SH-SY5Y (cell line): ENCODE measurements around the gene EPB41L3.

Experiments used
- GATA2 ChIP-seq: IDR thresholded peaks from 2 replicates; pipeline ENCODE4 v1.6.1; 2011; ENCODE audit warnings: mild to moderate bottlenecking, low read depth, low read length
- GATA3 ChIP-seq: IDR thresholded peaks from 2 replicates; pipeline ENCODE4 v1.6.1; 2011; ENCODE audit warnings: low read depth, mild to moderate bottlenecking, low read length, moderate library complexity

EPB41L3 gene

DNA sequence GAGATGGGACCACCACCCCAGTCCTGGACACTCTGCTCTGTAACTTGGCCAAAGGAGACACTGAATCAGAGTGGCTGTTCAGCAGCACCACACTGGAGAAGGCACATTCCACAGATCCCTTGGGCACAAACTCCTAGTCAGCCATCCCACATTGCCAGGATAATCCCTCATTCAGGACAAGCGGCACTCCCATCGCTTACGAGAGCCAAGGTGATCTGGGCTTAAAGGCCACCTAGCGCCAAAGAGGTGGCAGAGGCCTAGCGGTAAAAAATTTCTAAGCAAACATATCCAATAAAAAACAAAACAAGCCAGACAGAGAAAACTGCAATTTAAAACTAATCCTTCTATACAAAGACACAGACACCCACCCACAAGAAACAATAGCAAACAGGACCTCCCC, 62.2 kb downstream of the EPB41L3 start:
- TF ChIP-seq GATA3 (no peak), GATA2 (no peak)

GRCh38 chr18:5478261-5478660, 65.5 kb downstream of the EPB41L3 start:
- TF ChIP-seq GATA3 (no peak), GATA2 (no peak)

GRCh38 chr18:5476961-5477800, 66.6 kb downstream of the EPB41L3 start:
- no peak for TF ChIP-seq GATA2
- no peak for TF ChIP-seq GATA3

GRCh38 chr18:5475267-5475666, 68.5 kb downstream of the EPB41L3 start:
- TF ChIP-seq GATA2, result no peak

- TF ChIP-seq GATA3, result no peak
Measured at GRCh38 chr18:5469340-5469739, 74.5 kb downstream of the EPB41L3 start.

DNA sequence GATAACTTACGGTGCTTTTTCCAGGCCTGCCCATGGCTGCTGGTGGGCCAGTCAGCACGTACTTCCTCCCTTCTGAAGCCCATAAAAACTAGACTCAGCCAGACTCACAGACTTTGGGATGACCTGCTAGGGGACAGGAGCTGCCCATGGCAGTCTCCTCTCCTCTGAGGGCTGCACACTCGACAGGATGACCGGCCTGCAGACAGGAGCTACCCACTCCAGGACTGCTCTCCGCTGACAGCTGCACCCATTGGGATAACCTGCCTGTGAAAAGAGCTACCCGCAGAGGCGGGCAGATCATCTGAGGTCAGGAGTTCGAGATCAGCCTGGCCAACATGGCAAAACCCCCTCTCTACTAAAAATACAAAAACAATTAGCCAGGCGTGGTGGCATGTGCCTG, 75.4 kb downstream of the EPB41L3 start:
- TF ChIP-seq GATA2 (no peak), GATA3 (no peak)

GRCh38 chr18:5467671-5468070, 76.1 kb downstream of the EPB41L3 start:
- TF ChIP-seq GATA2, result no peak
- TF ChIP-seq GATA3, result no peak

DNA sequence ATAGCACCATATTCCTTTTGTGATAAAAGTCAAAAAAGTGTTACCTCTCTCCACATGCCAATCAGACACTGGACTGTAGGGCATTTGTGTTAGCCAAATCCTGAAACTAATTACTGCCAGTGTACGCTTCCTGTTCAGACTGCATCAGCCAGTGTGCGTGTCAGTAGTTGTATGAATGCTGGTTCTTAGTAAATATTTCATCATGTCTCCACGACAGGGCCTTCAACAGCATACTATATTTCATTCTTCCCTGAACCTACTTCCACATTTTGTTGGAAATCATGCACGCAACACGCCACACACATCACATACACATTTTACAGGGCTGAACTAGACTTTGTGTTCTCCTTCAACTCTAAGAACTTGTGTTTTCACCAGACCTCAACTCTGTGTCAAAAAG, 77.5 kb downstream of the EPB41L3 start:
- no peak for TF ChIP-seq GATA3
- no peak for TF ChIP-seq GATA2

GRCh38 chr18:5464251-5464650, 79.5 kb downstream of the EPB41L3 start:
- TF ChIP-seq GATA3 (no peak), GATA2 (no peak)

DNA sequence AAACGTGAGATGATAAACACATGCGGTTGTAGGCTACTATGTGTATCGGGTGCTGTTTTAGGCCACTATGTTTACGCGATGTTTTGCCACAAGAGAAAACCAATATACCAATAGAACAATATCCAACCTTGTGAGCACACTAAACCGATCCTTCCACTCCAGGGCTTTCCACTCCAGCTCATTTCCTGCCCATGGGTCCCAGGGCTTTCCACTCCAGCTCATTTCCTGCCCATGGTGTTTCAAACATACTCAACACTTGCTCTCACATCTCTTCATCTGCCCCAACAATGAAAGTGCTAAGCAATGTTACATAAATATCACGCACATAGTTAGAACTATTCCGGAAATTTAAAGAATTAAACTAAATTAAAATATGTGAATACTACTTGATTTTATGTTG, 80.0 kb downstream of the EPB41L3 start:
- no peak for TF ChIP-seq GATA2
- TF ChIP-seq GATA3, result no peak

GRCh38 chr18:5463390-5463789, 80.4 kb downstream of the EPB41L3 start:
- no peak for TF ChIP-seq GATA3
- no peak for TF ChIP-seq GATA2

DNA sequence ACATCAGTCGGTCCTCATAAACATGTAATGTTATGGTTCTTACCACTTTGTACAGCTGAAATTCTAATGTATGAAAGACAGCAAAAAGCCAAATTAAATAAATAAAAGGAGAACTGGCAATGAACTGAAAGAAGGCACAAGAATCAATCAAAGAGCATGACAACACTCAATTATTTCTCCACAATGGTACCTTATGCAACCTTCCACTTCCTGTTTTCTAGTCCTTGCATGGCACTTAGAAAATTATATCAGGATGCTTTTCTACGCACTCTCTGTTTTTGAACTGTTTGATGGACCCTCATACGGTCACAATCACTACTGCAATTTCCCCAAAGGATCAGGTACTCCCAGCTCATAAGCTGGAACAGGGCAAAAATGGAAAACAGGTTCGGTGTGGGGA, 81.6 kb downstream of the EPB41L3 start:
- no peak for TF ChIP-seq GATA3
- TF ChIP-seq GATA2, result no peak

GRCh38 chr18:5461041-5461440, 82.8 kb downstream of the EPB41L3 start:
- TF ChIP-seq GATA2 (no peak), GATA3 (no peak)

DNA sequence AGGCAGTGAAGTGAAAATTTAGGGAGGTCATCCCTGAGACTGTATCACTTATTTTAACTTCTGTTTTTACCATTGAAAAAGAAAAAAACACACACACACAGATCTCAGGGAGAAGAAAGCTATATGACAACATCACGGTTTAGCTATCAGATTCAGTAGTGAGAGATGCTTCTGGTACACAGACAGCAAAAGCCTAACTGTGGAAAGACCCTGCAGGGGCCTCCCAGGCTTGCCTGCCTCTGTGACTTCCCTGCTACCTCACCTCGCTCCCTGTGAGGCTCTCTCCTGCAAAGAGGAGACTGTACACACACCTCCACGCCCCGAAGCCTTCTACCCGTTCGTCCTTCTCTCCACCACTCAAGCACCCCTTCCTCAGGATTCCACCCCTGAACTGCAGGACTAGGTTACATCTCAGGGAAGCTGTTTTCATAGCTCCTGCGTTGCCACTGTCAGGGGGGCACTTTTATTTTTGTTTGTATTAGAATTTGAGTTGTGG, 86.3 kb downstream of the EPB41L3 start:
- TF ChIP-seq GATA3, result no peak
- TF ChIP-seq GATA2, result no peak

- TF ChIP-seq GATA2 (no peak), GATA3 (no peak)
Measured at GRCh38 chr18:5456577-5457461, 87.0 kb downstream of the EPB41L3 start.
